Smooth muscle cell (in vitro differentiated cells): Measurements from ENCODE around the gene LRRTM4. TPM values are rescaled to one million over a fixed set of nuclear protein-coding genes. Genes with fewer than 3 reads are reported as not detected.

Experiments used
- DNase-seq: peaks from one replicate; lab custom pipeline; 2025; ENCODE audit not compliant: unreplicated experiment; lab: John Stamatoyannopoulos, UW
- H2AFZ ChIP-seq: fragments of 200-600 bp; sonication (generic); 2 replicates; pipeline ENCODE4 v1.6.0; 2016; ENCODE audit warnings: antibody characterized with exemption, low read depth, mild to moderate bottlenecking
- H3F3A ChIP-seq: fragments of 200-600 bp; sonication (generic); 2 replicates; pipeline ENCODE4 v1.6.0; 2017; ENCODE audit warnings: antibody characterized with exemption, low read depth
- H3K27ac ChIP-seq: fragments of 200-600 bp; sonication (generic); 2 replicates; pipeline ENCODE4 v1.5.1; 2016; ENCODE audit warnings: low read depth, mild to moderate bottlenecking
- H3K27me3 ChIP-seq: fragments of 200-600 bp; sonication (generic); 2 replicates; pipeline ENCODE4 v1.6.1; 2016; ENCODE audit warnings: low read depth, mild to moderate bottlenecking
- H3K36me3 ChIP-seq: fragments of 200-600 bp; sonication (generic); 2 replicates; pipeline ENCODE4 v1.5.1; 2016; ENCODE audit warnings: low read depth
- H3K4me1 ChIP-seq: fragments of 200-600 bp; sonication (generic); 2 replicates; pipeline ENCODE4 v1.5.1; 2016; ENCODE audit warnings: low read depth
- H3K4me2 ChIP-seq: fragments of 200-600 bp; sonication (generic); 2 replicates; pipeline ENCODE4 v1.6.0; 2016; ENCODE audit warnings: mild to moderate bottlenecking
- H3K4me3 ChIP-seq: fragments of 200-600 bp; sonication (generic); 2 replicates; pipeline ENCODE4 v1.5.1; 2016; ENCODE audit warnings: mild to moderate bottlenecking
- H3K79me2 ChIP-seq: fragments of 200-600 bp; sonication (generic); 2 replicates; pipeline ENCODE4 v1.6.0; 2016; ENCODE audit warnings: low read depth, mild to moderate bottlenecking
- H3K9ac ChIP-seq: fragments of 200-600 bp; sonication (generic); 2 replicates; pipeline ENCODE4 v1.6.0; 2016; ENCODE audit warnings: low read depth
- H3K9me3 ChIP-seq: fragments of 200-600 bp; sonication (generic); replicated peaks from 2 replicates; pipeline ENCODE4 v1.5.1; 2016; ENCODE audit warnings: low read depth
- H4K20me1 ChIP-seq: fragments of 200-600 bp; sonication (generic); 2 replicates; pipeline ENCODE4 v1.6.0; 2016; ENCODE audit warnings: low read depth
- WGBS: methylation state at CpG from one replicate; pipeline ENCODE4 v1.1.7; 2016; ENCODE audit warnings: low lambda C conversion rate; 5-methylcytosine and 5-hydroxymethylcytosine counted together
- polyA plus RNA-seq: library from polyadenylated mRNA; unstranded; fragments of >200 nt; fragmentation: Nextera tagmentation; extraction: Ambion mirVana; gene quantifications from 2 replicates; pipeline ENCODE4 v1.2.1, GENCODE V29; 2016
- total RNA-seq: library from RNA; depleted of rRNA; stranded (reverse); fragments of >200 nt; gene quantifications from 2 replicates; pipeline ENCODE4 v1.2.3, GENCODE V29; 2014
- TF ChIP-seq, protein P1 (sequence below): fragments of 200-600 bp; sonication (generic); IDR thresholded peaks from 2 replicates; pipeline ENCODE4 v1.5.1; 2017; ENCODE audit warnings: borderline replicate concordance, mild to moderate bottlenecking, antibody characterized with exemption; ENCODE audit not compliant: insufficient read depth, poor library complexity, severe bottlenecking

LRRTM4 gene
- total and polyA plus RNA-seq, 2 experiments from 2014 or later = 1.4 to 5.5 TPM

DNA sequence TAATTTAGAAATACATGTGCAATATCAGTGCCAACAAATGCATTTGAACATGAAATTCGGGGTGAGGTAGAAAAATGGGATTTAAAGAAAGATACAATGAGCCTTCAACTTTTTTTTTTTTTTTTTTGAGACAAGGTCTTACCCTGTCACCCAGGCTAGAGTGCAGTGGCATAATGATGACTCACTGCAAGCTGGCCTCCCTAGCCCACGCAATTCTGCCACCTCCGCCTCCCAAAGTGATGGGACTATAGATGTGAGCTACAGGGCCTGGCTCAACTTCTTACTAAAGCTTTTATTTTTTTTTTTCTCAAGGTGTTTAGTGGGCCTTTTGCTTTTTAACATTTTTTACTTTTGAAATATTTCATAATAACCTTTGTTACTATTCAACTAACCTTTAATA is 365.6 kb downstream of the LRRTM4 start:
- Histone ChIP-seq H3K27me3 (no peaks in the 10 kb centered on the region), H2AFZ (no peak overlapping the region), H3F3A (no peaks in the 10 kb centered on the region), H3K36me3 (no peaks in the 10 kb centered on the region), H3K9ac (no peak overlapping the region), H3K79me2 (no peaks in the 10 kb centered on the region), H3K9me3 (no peaks in the 10 kb centered on the region), H4K20me1 (no peaks in the 10 kb centered on the region), H3K4me3 (no peak overlapping the region), H3K27ac (no peak overlapping the region), H3K4me1 (no peaks in the 10 kb centered on the region), H3K4me2 (no peak overlapping the region)
- 71% methylated on average over 3 of the region's 3 CpGs for WGBS
- TF ChIP-seq, protein P1, sequence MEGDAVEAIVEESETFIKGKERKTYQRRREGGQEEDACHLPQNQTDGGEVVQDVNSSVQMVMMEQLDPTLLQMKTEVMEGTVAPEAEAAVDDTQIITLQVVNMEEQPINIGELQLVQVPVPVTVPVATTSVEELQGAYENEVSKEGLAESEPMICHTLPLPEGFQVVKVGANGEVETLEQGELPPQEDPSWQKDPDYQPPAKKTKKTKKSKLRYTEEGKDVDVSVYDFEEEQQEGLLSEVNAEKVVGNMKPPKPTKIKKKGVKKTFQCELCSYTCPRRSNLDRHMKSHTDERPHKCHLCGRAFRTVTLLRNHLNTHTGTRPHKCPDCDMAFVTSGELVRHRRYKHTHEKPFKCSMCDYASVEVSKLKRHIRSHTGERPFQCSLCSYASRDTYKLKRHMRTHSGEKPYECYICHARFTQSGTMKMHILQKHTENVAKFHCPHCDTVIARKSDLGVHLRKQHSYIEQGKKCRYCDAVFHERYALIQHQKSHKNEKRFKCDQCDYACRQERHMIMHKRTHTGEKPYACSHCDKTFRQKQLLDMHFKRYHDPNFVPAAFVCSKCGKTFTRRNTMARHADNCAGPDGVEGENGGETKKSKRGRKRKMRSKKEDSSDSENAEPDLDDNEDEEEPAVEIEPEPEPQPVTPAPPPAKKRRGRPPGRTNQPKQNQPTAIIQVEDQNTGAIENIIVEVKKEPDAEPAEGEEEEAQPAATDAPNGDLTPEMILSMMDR = no peak
- no peak for DNase-seq

DNA sequence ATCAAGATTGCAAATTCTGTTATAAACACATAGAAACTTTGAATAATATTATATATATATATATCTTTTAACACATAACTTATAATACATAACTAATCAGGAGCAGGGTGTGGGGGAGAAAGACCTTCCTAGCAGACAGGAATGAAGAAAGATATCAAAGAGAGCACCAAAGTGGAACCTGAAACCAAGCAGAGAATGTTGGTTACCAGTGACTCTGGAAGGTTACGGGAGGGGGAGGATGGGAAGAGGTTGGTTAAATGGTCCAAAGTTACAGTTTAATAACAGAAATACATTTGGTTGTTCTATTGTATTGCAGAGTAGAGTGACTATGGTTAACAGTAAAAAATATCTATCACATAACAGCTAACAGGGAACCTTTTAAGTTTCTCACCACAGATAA is 366.7 kb downstream of the LRRTM4 start:
- H3K27ac ChIP-seq = no peak overlapping the region
- no peaks in the 10 kb centered on the region for H3K36me3 ChIP-seq
- H3K4me1 ChIP-seq = no peaks in the 10 kb centered on the region
- H2AFZ ChIP-seq = no peak overlapping the region
- H3K79me2 ChIP-seq = no peaks in the 10 kb centered on the region
- no peaks in the 10 kb centered on the region for H4K20me1 ChIP-seq
- no peak overlapping the region for H3K4me3 ChIP-seq
- TF ChIP-seq, protein P1 = no peak
- H3F3A ChIP-seq = no peaks in the 10 kb centered on the region
- H3K27me3 ChIP-seq = no peaks in the 10 kb centered on the region
- WGBS = 94% methylated on average over 1 of the region's 1 CpG
- no peak overlapping the region for H3K4me2 ChIP-seq
- DNase-seq = no peak
- H3K9me3 ChIP-seq = no peaks in the 10 kb centered on the region
- no peak overlapping the region for H3K9ac ChIP-seq

DNA sequence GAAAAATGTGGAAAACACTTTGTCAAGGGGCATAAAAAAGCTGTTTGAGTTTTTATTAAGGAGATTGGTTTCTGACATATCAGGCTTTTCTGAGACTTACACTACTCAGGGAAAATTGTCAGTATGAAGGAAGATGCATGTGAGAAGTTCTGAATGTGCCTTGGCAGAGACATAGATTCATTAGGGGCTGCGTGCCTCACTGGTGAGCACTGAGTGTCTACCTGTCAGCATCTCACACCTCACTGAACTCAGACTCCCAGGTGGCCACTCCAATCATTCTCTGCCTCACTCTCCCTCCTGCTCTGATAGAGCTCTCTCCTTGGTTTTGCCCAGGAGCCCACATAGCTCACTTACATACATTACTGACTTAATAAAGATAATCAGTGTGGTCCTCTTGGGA is 372.6 kb downstream of the LRRTM4 start:
- H3K9ac ChIP-seq = no peak overlapping the region
- H3K36me3 ChIP-seq = no peaks in the 10 kb centered on the region
- H3K27me3 ChIP-seq = no peaks in the 10 kb centered on the region
- no peak for DNase-seq
- no peaks in the 10 kb centered on the region for H3K9me3 ChIP-seq
- H4K20me1 ChIP-seq = no peaks in the 10 kb centered on the region
- H3K4me1 ChIP-seq = no peaks in the 10 kb centered on the region
- no peak overlapping the region for H3K27ac ChIP-seq
- 100% methylated on average over 1 of the region's 1 CpG for WGBS
- no peak overlapping the region for H3K4me2 ChIP-seq
- TF ChIP-seq, protein P1 = no peak
- no peaks in the 10 kb centered on the region for H3K79me2 ChIP-seq
- no peak overlapping the region for H3K4me3 ChIP-seq
- no peak overlapping the region for H2AFZ ChIP-seq
- no peaks in the 10 kb centered on the region for H3F3A ChIP-seq

DNA sequence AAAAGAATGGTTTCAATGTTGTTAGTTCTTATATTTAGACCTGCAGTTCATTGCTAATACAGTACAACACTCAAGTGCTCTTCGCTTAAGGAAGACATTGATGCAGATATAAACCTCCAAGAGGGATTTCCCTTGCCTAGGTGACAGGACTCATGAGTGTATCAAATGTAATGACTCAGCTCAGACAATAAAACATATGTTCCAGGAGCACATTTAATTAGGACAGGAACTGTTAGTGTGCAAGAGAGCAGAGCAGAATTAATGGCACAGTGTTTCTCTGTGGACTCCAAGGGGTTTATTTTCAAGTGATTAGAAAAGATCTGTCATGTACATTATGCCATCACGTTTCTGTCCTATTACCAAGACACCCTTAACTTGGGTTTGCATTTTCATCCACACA is 375.0 kb downstream of the LRRTM4 start:
- no peak overlapping the region for H3K27ac ChIP-seq
- no peaks in the 10 kb centered on the region for H3K9me3 ChIP-seq
- no peaks in the 10 kb centered on the region for H3K27me3 ChIP-seq
- H3K4me1 ChIP-seq = no peaks in the 10 kb centered on the region
- no peaks in the 10 kb centered on the region for H3K79me2 ChIP-seq
- TF ChIP-seq, protein P1 = no peak
- H3K36me3 ChIP-seq = no peaks in the 10 kb centered on the region
- no peak overlapping the region for H3K9ac ChIP-seq
- WGBS = 96% methylated on average over 2 of the region's 2 CpGs
- no peak overlapping the region for H3K4me3 ChIP-seq
- H4K20me1 ChIP-seq = no peaks in the 10 kb centered on the region
- no peak overlapping the region for H3K4me2 ChIP-seq
- DNase-seq = no peak
- H3F3A ChIP-seq = no peaks in the 10 kb centered on the region
- H2AFZ ChIP-seq = no peak overlapping the region
